HG03378 (cell line): ENCODE measurements around the gene SMG5.

Experiments used
- ATAC-seq: cut with Tn5 transposase; IDR thresholded peaks from one replicate; pipeline ENCODE4 v1.9.1; 2021; ENCODE audit warnings: mild to moderate bottlenecking, moderate library complexity; ENCODE audit not compliant: unreplicated experiment

Gene SMG5

GRCh38 chr1:156281281-156281680 is 1.3 kb downstream of the SMG5 start:
- no peak for ATAC-seq

- no peak for ATAC-seq
These were observed 2.8 kb downstream of the SMG5 start for GRCh38 chr1:156279837-156280236.

GRCh38 chr1:156276966-156277381 is 5.7 kb downstream of the SMG5 start:
- no peak for ATAC-seq

GRCh38 chr1:156276532-156276931 is 6.1 kb downstream of the SMG5 start:
- ATAC-seq: no peak

DNA sequence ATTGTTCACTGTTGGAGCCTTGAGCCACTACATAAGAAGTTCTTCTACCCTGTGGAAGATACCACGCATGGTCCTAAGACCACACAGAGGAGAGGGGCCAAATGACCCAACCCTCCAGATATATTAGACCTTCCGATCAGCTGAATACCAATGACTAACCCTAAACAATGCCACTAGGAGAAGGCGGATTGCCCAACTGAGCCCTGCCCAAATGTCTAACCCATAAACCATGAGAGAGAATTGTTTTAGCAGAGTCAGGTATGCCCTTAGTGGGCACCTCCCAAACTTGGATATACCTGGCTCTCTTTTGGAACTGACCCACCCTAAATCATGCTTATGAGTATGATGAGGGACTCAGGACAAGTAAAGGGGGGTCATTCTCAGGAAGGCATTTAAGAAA is 12.3 kb downstream of the SMG5 start:
- ATAC-seq: no peak

GRCh38 chr1:156268336-156268735 is 14.3 kb downstream of the SMG5 start:
- no peak for ATAC-seq

DNA sequence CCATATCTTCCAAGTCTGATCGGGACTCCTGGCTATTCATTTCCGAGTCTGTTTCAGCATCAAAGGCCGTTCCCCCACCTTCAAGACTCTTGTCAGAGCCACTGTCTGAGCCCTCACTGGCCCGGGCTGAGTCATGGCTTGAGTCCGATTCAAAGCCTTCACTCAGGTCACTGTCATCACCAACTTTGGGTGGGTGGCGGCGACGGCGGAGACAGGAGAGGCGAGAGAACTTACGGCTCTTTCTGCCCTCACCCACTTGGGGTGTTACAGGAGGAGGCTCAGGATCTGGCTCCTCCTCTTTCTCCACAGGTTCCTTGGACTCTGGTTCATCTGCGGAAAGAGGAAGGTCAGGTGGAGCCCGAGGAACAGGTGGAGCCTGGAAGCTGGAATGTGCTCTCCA is 16.6 kb downstream of the SMG5 start:
- no peak for ATAC-seq

DNA sequence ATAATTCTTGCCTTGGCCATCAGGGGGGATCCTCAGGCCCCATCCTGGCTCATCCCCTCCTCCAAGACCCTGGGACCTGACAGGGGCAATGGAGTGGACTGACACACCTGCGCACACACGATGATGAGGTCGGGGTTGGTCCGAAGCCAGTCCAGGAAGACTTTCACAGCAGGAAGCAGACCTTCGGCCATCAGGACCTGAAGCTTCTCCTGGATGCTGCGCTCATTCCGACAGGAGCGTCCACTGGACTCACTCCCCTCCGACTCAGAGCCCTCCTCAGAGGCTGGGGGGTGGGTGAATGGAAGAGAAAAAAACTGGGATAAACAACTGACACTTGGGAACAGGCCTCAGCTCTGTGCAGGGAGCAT is 19.4 kb downstream of the SMG5 start:
- ATAC-seq: no peak

GRCh38 chr1:156262461-156263287 is 20.0 kb downstream of the SMG5 start:
- no peak for ATAC-seq

DNA sequence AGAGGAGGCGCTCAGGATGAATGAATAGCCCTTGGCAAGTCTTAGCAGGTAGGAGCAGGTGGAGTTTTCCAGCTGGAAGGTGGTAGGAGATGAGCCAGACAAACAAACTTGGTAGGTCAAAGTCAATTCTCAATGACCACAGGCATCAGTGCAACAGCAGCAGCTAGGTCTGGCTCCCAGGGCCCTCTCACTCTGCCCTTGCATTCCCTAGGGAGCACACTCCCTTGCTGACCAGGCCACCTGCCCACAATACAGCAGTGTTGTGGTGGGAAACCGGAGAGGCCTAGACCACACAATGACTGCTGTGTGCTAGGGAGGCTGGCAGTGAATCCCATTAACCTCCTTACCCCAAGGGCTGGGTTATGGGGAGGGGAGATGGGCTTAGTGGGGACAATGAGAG is 21.7 kb downstream of the SMG5 start:
- no peak for ATAC-seq

DNA sequence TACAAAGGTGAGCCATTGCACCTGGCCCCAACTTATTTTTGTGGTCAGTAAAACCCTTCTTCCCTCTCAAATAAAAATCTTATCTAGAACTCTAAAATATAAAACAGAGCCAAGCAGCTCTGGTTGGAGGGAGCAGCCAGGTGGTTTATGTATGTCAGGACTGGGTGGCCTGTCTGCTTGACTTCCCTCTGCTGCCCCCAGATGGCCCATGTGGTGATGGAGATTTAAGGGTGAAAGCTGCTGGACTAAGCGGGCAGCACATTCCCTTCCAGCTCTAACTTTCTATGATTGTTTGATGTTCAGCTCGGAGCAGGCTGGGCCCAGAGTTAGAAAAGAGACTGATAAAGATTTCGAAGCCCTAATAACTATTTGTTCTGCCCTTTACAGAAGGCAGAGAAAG is 22.8 kb downstream of the SMG5 start:
- ATAC-seq: no peak

DNA sequence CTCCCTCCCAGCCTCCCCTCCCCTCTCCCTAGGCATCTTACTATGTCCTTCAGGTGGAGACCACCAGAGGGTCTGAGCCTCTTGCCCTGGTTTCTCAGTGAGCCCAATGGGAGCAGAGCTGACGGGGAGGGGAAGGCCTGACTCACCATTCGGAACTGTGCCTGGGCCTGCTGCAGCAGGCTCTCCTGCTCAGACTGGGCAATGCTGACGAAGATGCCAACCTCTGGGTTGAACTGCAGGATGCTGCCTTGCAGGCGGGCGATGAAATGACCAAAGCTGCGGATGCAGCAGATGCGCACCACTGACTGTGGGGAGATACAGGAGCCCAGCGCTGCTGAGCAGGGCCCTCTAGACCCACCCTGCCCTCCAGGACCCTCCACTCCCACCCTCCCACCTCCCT is 23.8 kb downstream of the SMG5 start:
- no peak for ATAC-seq

DNA sequence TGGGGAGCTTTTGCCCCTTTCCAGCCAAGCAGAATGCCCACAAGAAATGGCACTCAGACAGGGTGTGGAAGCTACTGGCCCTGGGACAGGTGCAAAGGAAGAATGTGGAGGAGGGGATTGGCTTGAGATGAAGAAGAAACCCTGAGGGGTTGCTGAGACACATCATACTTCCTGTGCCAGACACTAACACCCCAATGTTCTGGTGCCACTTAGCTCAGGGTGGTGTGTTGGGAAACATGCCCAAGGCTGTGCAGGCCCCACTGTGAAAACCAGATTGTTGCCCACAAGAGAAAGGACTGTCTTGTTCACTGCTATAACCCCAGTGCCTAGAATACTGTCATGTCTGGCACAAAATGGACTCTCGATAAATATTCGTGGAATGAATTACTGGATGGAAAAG is 24.9 kb downstream of the SMG5 start:
- ATAC-seq: no peak

DNA sequence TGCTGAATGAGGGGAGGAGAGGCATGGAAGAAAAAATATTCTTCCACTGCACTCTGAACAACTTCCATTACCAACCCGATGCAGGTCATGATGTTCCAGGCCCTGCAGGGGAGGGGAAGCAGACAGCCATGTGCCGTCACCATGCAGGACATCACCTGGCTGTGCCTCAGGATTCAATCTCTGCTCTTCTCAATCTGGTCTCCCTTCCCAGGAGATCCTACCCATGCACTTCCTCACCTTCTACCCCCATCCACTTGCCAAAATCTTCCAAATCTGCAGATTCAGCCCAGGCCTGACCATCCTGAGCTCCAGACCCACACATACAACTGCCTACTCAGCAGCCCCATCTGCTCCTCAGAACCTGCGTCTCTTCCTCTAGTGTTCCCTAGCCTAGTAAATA is 29.0 kb downstream of the SMG5 start:
- ATAC-seq: no peak

DNA sequence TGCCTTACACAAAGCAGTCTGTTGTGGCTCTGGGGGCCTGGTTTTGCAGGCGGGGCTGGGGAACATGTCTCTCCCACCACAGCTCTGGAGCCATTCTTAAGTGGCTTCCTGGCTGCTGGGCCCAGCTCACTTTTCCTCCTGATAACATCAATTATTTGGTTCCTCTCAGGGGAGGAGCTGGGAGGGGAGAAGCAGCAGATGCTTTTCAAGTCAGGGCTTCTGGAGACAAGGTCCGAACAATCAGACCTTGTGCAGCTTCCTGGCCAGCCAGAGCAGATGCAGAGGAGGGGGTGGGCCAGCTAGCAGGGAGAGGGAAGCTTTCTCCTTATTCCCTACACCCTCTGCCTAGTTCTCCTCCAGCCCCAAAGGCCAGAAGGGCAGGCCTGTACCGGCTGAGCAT is 31.1 kb downstream of the SMG5 start:
- ATAC-seq: no peak

- ATAC-seq: no peak
These were observed 33.0 kb downstream of the SMG5 start for GRCh38 chr1:156249593-156249992.

DNA sequence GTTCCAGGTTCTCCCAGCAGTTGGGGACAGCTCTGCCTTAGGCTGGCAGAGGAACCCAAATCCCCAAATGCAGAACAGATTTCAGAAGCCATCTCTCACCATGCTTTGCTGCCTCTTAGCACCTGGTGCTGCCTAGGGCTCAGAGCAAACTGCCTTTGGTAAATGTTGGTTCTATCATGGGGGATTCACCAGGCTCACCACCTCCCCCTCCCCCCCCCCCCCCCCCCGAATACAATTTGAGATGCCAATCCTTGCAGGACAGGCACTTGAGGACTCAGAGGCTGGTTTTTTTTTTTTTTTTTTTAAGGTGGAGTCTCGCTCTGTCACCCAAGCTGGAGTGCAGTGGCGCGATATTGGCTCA is 34.3 kb downstream of the SMG5 start:
- no peak for ATAC-seq

- ATAC-seq: no peak
These were observed 34.9 kb downstream of the SMG5 start, which contains the start of gene PAQR6 for GRCh38 chr1:156247460-156248322. Gene PAQR6, minus strand, starts transcription at chr1:156248056. Its CDS starts 1,325 bp downstream, at chr1:156246731.

GRCh38 chr1:156246781-156247459 is 35.7 kb downstream of the SMG5 start:
- ATAC-seq: no peak

DNA sequence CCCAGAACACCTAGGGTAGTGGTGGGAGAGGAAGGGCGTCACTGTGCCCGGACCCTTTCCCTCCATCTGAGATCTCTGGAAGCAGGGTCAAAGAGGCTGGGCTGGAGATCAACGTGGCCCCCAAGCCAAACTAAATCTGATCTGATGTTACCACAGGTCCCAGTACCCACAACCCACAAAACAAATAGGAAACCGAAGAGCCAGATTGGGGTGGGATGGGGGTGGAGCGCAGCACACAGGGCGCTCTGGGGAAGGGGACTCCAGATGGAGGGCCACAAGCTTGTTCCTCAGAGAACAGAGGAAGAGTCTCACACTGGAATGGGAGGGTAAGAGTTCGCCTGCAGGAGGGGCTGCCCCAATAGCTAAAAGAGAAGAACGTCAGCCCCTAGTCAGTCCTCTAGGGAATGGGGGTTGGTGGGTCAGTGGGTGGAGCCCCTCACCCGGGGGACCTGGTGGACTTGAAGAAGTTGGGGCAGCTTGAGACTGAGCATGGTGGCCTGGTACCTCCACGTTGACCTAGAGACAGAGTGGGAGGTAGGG is 36.3 kb downstream of the SMG5 start:
- no peak for ATAC-seq
